IMR-90 (cell line): Measurements from ENCODE around the gene CLCN4. TPM values are rescaled to one million over a fixed set of nuclear protein-coding genes. Genes with fewer than 3 reads are reported as not detected.

Experiments used
- ATAC-seq: fragments of 200-7000 bp; cut with Tn5 transposase; 2 replicates; pipeline ENCODE4 v1.9.1; 2020; ENCODE audit warnings: low read depth, mild to moderate bottlenecking, moderate library complexity
- BruUV-seq: library from RNA; stranded (reverse); fragments of 400-500 nt; replicated peaks from 2 replicates; lab custom pipeline; 2021; lab: Mats Ljungman, UMichigan
- CTCF ChIA-PET: fragments of 300-600 bp; formaldehyde crosslinking; extraction: SDS; loops from one replicate; lab custom pipeline; 2021; ENCODE audit warnings: antibody characterized with exemption; lab: Yijun Ruan, JAX
- POLR2A ChIA-PET: fragments of 300-600 bp; sonication (Branson Sonifier 250); formaldehyde crosslinking; loops from one replicate; lab custom pipeline; 2022; ENCODE audit warnings: antibody characterized with exemption; ENCODE audit not compliant: unreplicated experiment; lab: Charles Lee
- DNase-seq: peaks from one replicate; pipeline ENCODE4 v3.0.0; 2013
- H2AFZ ChIP-seq: replicated peaks from 2 replicates; pipeline ENCODE3; 2013; ENCODE audit warnings: low read length, mild to moderate bottlenecking; ENCODE audit not compliant: poor library complexity
- H2AK5ac ChIP-seq: 2 replicates; pipeline ENCODE4 v1.6.1; 2013; ENCODE audit warnings: low read depth, low read length, inconsistent platforms
- H2AK9ac ChIP-seq: replicated peaks from 2 replicates; pipeline ENCODE3; 2013; ENCODE audit warnings: mild to moderate bottlenecking, low read depth, low read length, moderate library complexity; ENCODE audit not compliant: poor library complexity
- H2BK120ac ChIP-seq: 2 replicates; pipeline ENCODE4 v1.6.1; 2013; ENCODE audit warnings: low read depth, low read length, inconsistent platforms
- H2BK15ac ChIP-seq: 3 replicates; pipeline ENCODE4 v1.6.1; 2013; ENCODE audit warnings: low read depth, low read length, inconsistent platforms
- H2BK20ac ChIP-seq: 2 replicates; pipeline ENCODE4 v1.6.1; 2013; ENCODE audit warnings: low read depth, mild to moderate bottlenecking, inconsistent platforms, low read length, moderate library complexity
- H2BK5ac ChIP-seq: 2 replicates; pipeline ENCODE4 v1.6.1; 2013; ENCODE audit warnings: mild to moderate bottlenecking, low read depth, low read length, inconsistent platforms; ENCODE audit not compliant: poor library complexity, severe bottlenecking
- H3K14ac ChIP-seq: replicated peaks from 2 replicates; pipeline ENCODE4 v1.6.1; 2013; ENCODE audit warnings: low read depth, low read length, inconsistent platforms
- H3K18ac ChIP-seq: 2 replicates; pipeline ENCODE4 v1.6.1; 2013; ENCODE audit warnings: low read depth, low read length, control low read depth
- H3K23ac ChIP-seq: 2 replicates; pipeline ENCODE4 v1.6.1; 2013; ENCODE audit warnings: low read depth, low read length, inconsistent platforms
- H3K27ac ChIP-seq: 2 replicates; pipeline ENCODE4 v1.5.1; 2013; ENCODE audit warnings: mild to moderate bottlenecking, control low read depth, low read length; ENCODE audit not compliant: insufficient read depth
- H3K27me3 ChIP-seq: 2 replicates; pipeline ENCODE4 v1.6.1; 2013; ENCODE audit warnings: low read length; ENCODE audit not compliant: control insufficient read depth, insufficient read depth
- H3K36me3 ChIP-seq: 2 replicates; pipeline ENCODE4 v1.6.1; 2013; ENCODE audit warnings: low read length, mixed read lengths; ENCODE audit not compliant: control insufficient read depth, insufficient read depth
- H3K4ac ChIP-seq: 2 replicates; pipeline ENCODE4 v1.6.1; 2013; ENCODE audit warnings: low read depth, low read length, inconsistent platforms
- H3K4me1 ChIP-seq: 2 replicates; pipeline ENCODE4 v1.6.1; 2013; ENCODE audit warnings: low read length, mixed read lengths; ENCODE audit not compliant: control insufficient read depth, insufficient read depth
- H3K4me2 ChIP-seq: 2 replicates; pipeline ENCODE4 v1.6.1; 2013; ENCODE audit warnings: low read depth, mild to moderate bottlenecking, control low read depth, low read length, moderate library complexity
- H3K4me3 ChIP-seq: 2 replicates; pipeline ENCODE4 v1.5.1; 2013; ENCODE audit warnings: low read depth, mild to moderate bottlenecking, control low read depth, low read length, moderate library complexity; ENCODE audit not compliant: insufficient read depth
- H3K56ac ChIP-seq: 2 replicates; pipeline ENCODE4 v1.6.1; 2013; ENCODE audit warnings: low read length, inconsistent platforms; ENCODE audit not compliant: insufficient read depth; ENCODE audit errors: extremely low read depth
- H3K79me1 ChIP-seq, 2 experiments: 2 replicates each; pipeline ENCODE4 v1.6.1; 2013; ENCODE audit warnings: low read length in 2 of 2, inconsistent platforms in 1 of 2, low read depth in 1 of 2
- H3K9ac ChIP-seq: 2 replicates; pipeline ENCODE4 v1.6.1; 2013; ENCODE audit warnings: low read depth, low read length, control low read depth
- H3K9me1 ChIP-seq: 2 replicates; pipeline ENCODE4 v1.6.1; 2013; ENCODE audit warnings: low read length, inconsistent platforms; ENCODE audit not compliant: insufficient read depth
- H3K9me3 ChIP-seq: 2 replicates; pipeline ENCODE4 v1.6.1; 2013; ENCODE audit warnings: low read length; ENCODE audit not compliant: control insufficient read depth, insufficient read depth
- H4K20me1 ChIP-seq: 2 replicates; pipeline ENCODE4 v1.6.1; 2013; ENCODE audit warnings: low read length, inconsistent platforms; ENCODE audit not compliant: insufficient read depth
- H4K5ac ChIP-seq: 2 replicates; pipeline ENCODE4 v1.6.1; 2013; ENCODE audit warnings: mild to moderate bottlenecking, low read depth, low read length, control low read depth
- H4K8ac ChIP-seq, 2 experiments: 2 replicates each; pipeline ENCODE4 v1.6.1; 2013; ENCODE audit warnings: low read depth in 2 of 2, low read length in 2 of 2, control low read depth in 1 of 2, inconsistent platforms in 1 of 2
- H4K91ac ChIP-seq: 2 replicates; pipeline ENCODE4 v1.6.1; 2013; ENCODE audit warnings: low read depth, low read length, inconsistent platforms; ENCODE audit not compliant: insufficient read depth
- CHD1 ChIP-seq: IDR thresholded peaks from 2 replicates; pipeline ENCODE4 v1.6.1; 2012; ENCODE audit warnings: low read depth, low read length, improper control_type of control experiment
- MAZ ChIP-seq: IDR thresholded peaks from 2 replicates; pipeline ENCODE4 v1.6.1; 2012; ENCODE audit warnings: low read depth, mild to moderate bottlenecking, low read length, improper control_type of control experiment, moderate library complexity, borderline replicate concordance
- NFE2L2 ChIP-seq: fragments of 150-350 bp; IDR thresholded peaks from 2 replicates; pipeline ENCODE4 v1.6.1; 2016; ENCODE audit warnings: low read depth, mild to moderate bottlenecking, low read length
- RCOR1 ChIP-seq: IDR thresholded peaks from 2 replicates; pipeline ENCODE4 v1.6.1; 2012; ENCODE audit warnings: mild to moderate bottlenecking, low read length, improper control_type of control experiment; ENCODE audit not compliant: insufficient replicate concordance
- SMC3 ChIP-seq: fragments of 150-350 bp; IDR thresholded peaks from 2 replicates; pipeline ENCODE4 v1.6.1; 2016; ENCODE audit warnings: low read depth, mild to moderate bottlenecking, antibody characterized with exemption, low read length, moderate library complexity
- WGBS, 2 experiments: methylation state at CpG; one replicate each; pipeline versions ENCODE4 v1.1.5 to v1.1.7; 2013; ENCODE audit warnings: missing lambda C conversion rate in 2 of 2; ENCODE audit not compliant: insufficient read length in 1 of 2; ENCODE audit errors: extremely low coverage in 2 of 2; 5-methylcytosine and 5-hydroxymethylcytosine counted together
- dilution Hi-C: fragments of 300-500 bp; cut with HindIII; formaldehyde crosslinking; loops from one replicate; pipeline ENCODE4 v1.14.3; 2018; ENCODE audit warnings: low sequenced_read_pairs; ENCODE audit not compliant: unreplicated experiment
- in situ Hi-C: fragments of 300-500 bp; cut with MboI; formaldehyde crosslinking; loops from 3 replicates; pipeline ENCODE4 v1.14.3; 2019; ENCODE audit warnings: low sequenced_read_pairs, inconsistent platforms, mixed read lengths
- intact Hi-C: fragments of 100-400 bp; cut with micrococcal nuclease; formaldehyde crosslinking; loops from 2 replicates; pipeline ENCODE4 v1.10.0; 2022
- polyA plus RNA-seq, 3 experiments: library from polyadenylated mRNA; depleted of rRNA; stranded (reverse); fragments of >200 nt; gene quantifications; 2 replicates each; pipeline ENCODE4 v1.2.3, GENCODE V29; 2012; ENCODE audit warnings: low replicate concordance in 1 of 3
- total RNA-seq: library from RNA; depleted of rRNA; stranded (reverse); fragments of >200 nt; gene quantifications from 2 replicates; pipeline ENCODE4 v1.2.3, GENCODE V29; 2012
- TF ChIP-seq, protein P1 (sequence below): fragments of 150-350 bp; IDR thresholded peaks from 2 replicates; pipeline ENCODE4 v1.6.1; 2016; ENCODE audit warnings: low read depth, mild to moderate bottlenecking, low read length, moderate library complexity, borderline replicate concordance

CLCN4 gene
- total and polyA plus RNA-seq, 2 of the 4 experiments (the other 2 are of a cell fraction): 2.2 to 4.5 TPM

DNA sequence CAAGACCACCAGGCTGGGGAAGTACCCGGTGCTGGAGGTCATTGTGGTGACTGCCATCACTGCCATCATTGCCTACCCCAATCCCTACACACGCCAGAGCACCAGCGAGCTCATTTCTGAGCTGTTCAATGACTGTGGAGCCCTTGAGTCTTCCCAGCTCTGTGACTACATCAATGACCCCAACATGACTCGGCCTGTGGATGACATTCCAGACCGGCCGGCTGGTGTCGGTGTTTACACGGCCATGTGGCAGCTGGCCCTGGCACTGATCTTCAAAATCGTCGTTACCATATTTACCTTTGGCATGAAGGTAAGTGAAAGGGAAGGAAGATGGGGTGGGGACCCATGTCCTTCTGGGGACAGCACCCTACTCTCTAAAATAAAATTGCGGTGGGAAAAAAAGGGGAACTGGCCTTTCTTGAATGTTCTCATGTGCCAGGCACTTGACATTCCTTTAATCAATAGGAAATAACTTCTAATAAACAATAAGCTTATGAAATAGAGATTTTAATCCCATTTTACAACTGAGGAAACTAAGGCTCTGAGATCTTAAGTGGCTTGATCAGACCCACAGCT lies 51.6 kb downstream of the CLCN4 start:
- Histone ChIP-seq H2AFZ (no peak overlapping the region), H3K36me3 (no peaks in the 10 kb centered on the region), H3K9me1 (no peaks in the 10 kb centered on the region), H3K4ac (no peak overlapping the region), H3K27ac (no peak overlapping the region), H2BK5ac (no peak overlapping the region), H4K20me1 (no peaks in the 10 kb centered on the region), H2BK120ac (no peak overlapping the region), H3K9ac (no peak overlapping the region), H3K23ac (no peak overlapping the region), H2BK20ac (no peak overlapping the region), H3K9me3 (no peaks in the 10 kb centered on the region), H3K4me2 (no peak overlapping the region), H2AK5ac (no peak overlapping the region), H4K91ac (no peak overlapping the region), H2AK9ac (no peak overlapping the region), H3K4me3 (no peak overlapping the region), H4K8ac (no peak overlapping the region), H3K4me1 (no peaks in the 10 kb centered on the region), H3K56ac (no peak overlapping the region), H3K79me1 (no peaks in the 10 kb centered on the region), H3K27me3 (no peaks in the 10 kb centered on the region), H2BK15ac (no peak overlapping the region), H3K14ac (no peak overlapping the region), H3K18ac (no peak overlapping the region), H4K5ac (no peak overlapping the region)
- no TSS peak for BruUV-seq
- DNase-seq (no peak), ATAC-seq (no peak)
- CTCF ChIA-PET: no interaction called here
- no CpG with 5 or more reads among the region's 11 CpGs for WGBS, 2 experiments
- dilution Hi-C loops: no loop called here
- POLR2A ChIA-PET: no interaction called here
- intact Hi-C loops: no loop called here
- in situ Hi-C loops: no loop called here
- TF ChIP-seq, protein P1, sequence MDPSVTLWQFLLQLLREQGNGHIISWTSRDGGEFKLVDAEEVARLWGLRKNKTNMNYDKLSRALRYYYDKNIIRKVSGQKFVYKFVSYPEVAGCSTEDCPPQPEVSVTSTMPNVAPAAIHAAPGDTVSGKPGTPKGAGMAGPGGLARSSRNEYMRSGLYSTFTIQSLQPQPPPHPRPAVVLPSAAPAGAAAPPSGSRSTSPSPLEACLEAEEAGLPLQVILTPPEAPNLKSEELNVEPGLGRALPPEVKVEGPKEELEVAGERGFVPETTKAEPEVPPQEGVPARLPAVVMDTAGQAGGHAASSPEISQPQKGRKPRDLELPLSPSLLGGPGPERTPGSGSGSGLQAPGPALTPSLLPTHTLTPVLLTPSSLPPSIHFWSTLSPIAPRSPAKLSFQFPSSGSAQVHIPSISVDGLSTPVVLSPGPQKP: no peak
- TF ChIP-seq NFE2L2 (no peak), RCOR1 (no peak), SMC3 (no peak), MAZ (no peak), CHD1 (no peak)
